DMS53 treated with DMSO at 0.1 percent for 48 hours (cell line): Measurements from ENCODE around the gene CCL19.
"Not testable (repeated sequence)": the region's sequence is repeated elsewhere in the genome, so short reads cannot be mapped to it uniquely, and the experiment has no call there.

Source experiments
- DNase-seq: peaks from one replicate; lab custom pipeline; 2025; ENCODE audit not compliant: unreplicated experiment; lab: John Stamatoyannopoulos, UW

The CCL19 gene

GRCh38 chr9:34690983-34691935 is at the start of gene CCL19:
Gene CCL19 (minus strand): TSS chr9:34691276. CDS start chr9:34691139, 137 bp downstream.
- DNase-seq: no peak

GRCh38 chr9:34740176-34740575 is 49.1 kb upstream of the CCL19 start:
- DNase-seq: not testable (repeated sequence)

- no peak for DNase-seq
These were observed 46.7 kb upstream of the CCL19 start for GRCh38 chr9:34737677-34738260.

GRCh38 chr9:34734720-34735119 is 43.6 kb upstream of the CCL19 start:
- no peak for DNase-seq

- DNase-seq: no peak
These were observed 41.8 kb upstream of the CCL19 start for GRCh38 chr9:34732886-34733285.

GRCh38 chr9:34732478-34732877 is 41.4 kb upstream of the CCL19 start:
- DNase-seq: no peak

- DNase-seq: no peak
These were observed 32.1 kb upstream of the CCL19 start for GRCh38 chr9:34723141-34723540.

- DNase-seq: not testable (repeated sequence)
These were observed 28.6 kb upstream of the CCL19 start for GRCh38 chr9:34719769-34720025.

- no peak for DNase-seq
These were observed 28.1 kb upstream of the CCL19 start for GRCh38 chr9:34719021-34719768.

GRCh38 chr9:34717996-34718614 is 27.0 kb upstream of the CCL19 start:
- no peak for DNase-seq

- DNase-seq: no peak
These were observed 25.6 kb upstream of the CCL19 start for GRCh38 chr9:34716711-34717110.

GRCh38 chr9:34715639-34716215 is 24.7 kb upstream of the CCL19 start:
- no peak for DNase-seq

GRCh38 chr9:34714007-34714406 is 22.9 kb upstream of the CCL19 start:
- no peak for DNase-seq

GRCh38 chr9:34712140-34712539 is 21.1 kb upstream of the CCL19 start:
- no peak for DNase-seq

- DNase-seq: no peak
These were observed 18.9 kb upstream of the CCL19 start, which contains the start of gene CCL21 for GRCh38 chr9:34710023-34710422. Gene CCL21 (minus strand): TSS chr9:34710136. CDS start chr9:34710066, 70 bp downstream.

GRCh38 chr9:34709196-34709978 is 18.3 kb upstream of the CCL19 start:
- DNase-seq: no peak

GRCh38 chr9:34707130-34707529 is 16.1 kb upstream of the CCL19 start:
- DNase-seq: no peak

GRCh38 chr9:34701769-34702736 is 11.0 kb upstream of the CCL19 start:
- DNase-seq: peak; percentile 64
